Measurements from ENCODE around the gene SDK2.

Gene SDK2

GRCh38 chr17:73432624-73433190 lies 211.5 kb downstream of the SDK2 start:
- Histone ChIP-seq H3K79me2 (ENCODE audit: control insufficient read depth, low read length) (no peaks in the 10 kb centered on the region), H3F3A (ENCODE audit: control insufficient read depth, insufficient read depth) (no peaks in the 10 kb centered on the region), H3K27me3 (ENCODE audit: control insufficient read depth, low read length) (no peaks in the 10 kb centered on the region), H3K36me3 (ENCODE audit: control insufficient read depth, low read length) (no peaks in the 10 kb centered on the region), H4K20me1 (ENCODE audit: control insufficient read depth, insufficient read depth, low read depth, low read length) (no peaks in the 10 kb centered on the region), H3K4me1 (ENCODE audit: control insufficient read depth, low read length) (no peaks in the 10 kb centered on the region), H3K9me3 (ENCODE audit: control insufficient read depth, insufficient read depth, low read length) (no peaks in the 10 kb centered on the region), H3K4me3 (ENCODE audit: low read length) (no peak overlapping the region), H3K4me2 (ENCODE audit: low read length) (no peak overlapping the region), H3K27ac (ENCODE audit: low read depth, low read length) (no peak overlapping the region), H3K9me2 (replicated peaks; ENCODE audit: control insufficient read depth, low read length) (no peaks in the 10 kb centered on the region)
- TF ChIP-seq CTCF (IDR thresholded peaks at IDR 0.05; ENCODE audit: low read depth, low read length, poor library complexity, severe bottlenecking) (no peak), EZH2phosphoT487 (IDR thresholded peaks at IDR 0.05; ENCODE audit: borderline replicate concordance, low read length) (no peak)

GRCh38 chr17:73431401-73432205 lies 212.6 kb downstream of the SDK2 start:
- Histone ChIP-seq H3K36me3 (ENCODE audit: control insufficient read depth, low read length) (no peaks in the 10 kb centered on the region), H3K4me3 (ENCODE audit: low read length) (no peak overlapping the region), H3K9me3 (ENCODE audit: control insufficient read depth, insufficient read depth, low read length) (no peaks in the 10 kb centered on the region), H3K27me3 (ENCODE audit: control insufficient read depth, low read length) (no peaks in the 10 kb centered on the region), H3F3A (ENCODE audit: control insufficient read depth, insufficient read depth) (no peaks in the 10 kb centered on the region), H3K79me2 (ENCODE audit: control insufficient read depth, low read length) (no peaks in the 10 kb centered on the region), H3K4me1 (ENCODE audit: control insufficient read depth, low read length) (no peaks in the 10 kb centered on the region), H3K27ac (ENCODE audit: low read depth, low read length) (no peak overlapping the region), H3K9me2 (replicated peaks; ENCODE audit: control insufficient read depth, low read length) (no peaks in the 10 kb centered on the region), H4K20me1 (ENCODE audit: control insufficient read depth, insufficient read depth, low read depth, low read length) (no peaks in the 10 kb centered on the region), H3K4me2 (ENCODE audit: low read length) (no peak overlapping the region)
- no peak for TF ChIP-seq CTCF (IDR thresholded peaks at IDR 0.05; ENCODE audit: low read depth, low read length, poor library complexity, severe bottlenecking)
- no peak for TF ChIP-seq EZH2phosphoT487 (IDR thresholded peaks at IDR 0.05; ENCODE audit: borderline replicate concordance, low read length)

- TF ChIP-seq CTCF (IDR thresholded peaks at IDR 0.05; ENCODE audit: low read depth, low read length, poor library complexity, severe bottlenecking), result no peak
- TF ChIP-seq EZH2phosphoT487 (IDR thresholded peaks at IDR 0.05; ENCODE audit: borderline replicate concordance, low read length), result no peak
- no peak overlapping the region for H3K27ac ChIP-seq (ENCODE audit: low read depth, low read length)
- H4K20me1 ChIP-seq (ENCODE audit: control insufficient read depth, insufficient read depth, low read depth, low read length), result no peaks in the 10 kb centered on the region
- no peaks in the 10 kb centered on the region for H3K36me3 ChIP-seq (ENCODE audit: control insufficient read depth, low read length)
- no peaks in the 10 kb centered on the region for H3K9me2 ChIP-seq (replicated peaks; ENCODE audit: control insufficient read depth, low read length)
- no peaks in the 10 kb centered on the region for H3K9me3 ChIP-seq (ENCODE audit: control insufficient read depth, insufficient read depth, low read length)
- H3K4me1 ChIP-seq (ENCODE audit: control insufficient read depth, low read length), result no peaks in the 10 kb centered on the region
- no peaks in the 10 kb centered on the region for H3K79me2 ChIP-seq (ENCODE audit: control insufficient read depth, low read length)
- no peaks in the 10 kb centered on the region for H3K27me3 ChIP-seq (ENCODE audit: control insufficient read depth, low read length)
- no peak overlapping the region for H3K4me3 ChIP-seq (ENCODE audit: low read length)
- H3K4me2 ChIP-seq (ENCODE audit: low read length), result no peak overlapping the region
- H3F3A ChIP-seq (ENCODE audit: control insufficient read depth, insufficient read depth), result no peaks in the 10 kb centered on the region
Observed at GRCh38 chr17:73430848-73431247, 213.4 kb downstream of the SDK2 start.

All from DOHH2 (cell line).